Upper lobe of left lung (tissue), 6 donors: ENCODE measurements around the gene RNF19B. TPM values are rescaled to one million over a fixed set of nuclear protein-coding genes. Genes with fewer than 3 reads are reported as not detected.
A peak's percentile ranks its signal among the peaks of the same experiment; 100 is the strongest.

Experiments
- ATAC-seq, 2 donors: fragments of 200-7000 bp; cut with Tn5 transposase; one replicate each; pipeline ENCODE4 v1.9.1; 2022; ENCODE audit warnings: mild to moderate bottlenecking in 2 of 2, moderate library complexity in 2 of 2; ENCODE audit not compliant: low FRiP score in 2 of 2
- DNase-seq, 2 donors: peaks; one replicate each; pipeline ENCODE4 v3.0.0-alpha.2; 2019 to 2020
- H3K27ac ChIP-seq, 4 donors: fragments of 200-600 bp; sonication (generic); one replicate each; pipeline ENCODE4 v1.5.1; 2016 to 2019
- H3K27me3 ChIP-seq, 4 donors: fragments of 200-600 bp; sonication (generic); one replicate each; pipeline ENCODE4 v1.5.1; 2017 to 2019
- H3K36me3 ChIP-seq, 4 donors: fragments of 200-600 bp; sonication (generic); one replicate each; pipeline ENCODE4 v1.5.1; 2016 to 2019
- H3K4me1 ChIP-seq, 4 donors: fragments of 200-600 bp; sonication (generic); one replicate each; pipeline ENCODE4 v1.5.1; 2018 to 2019
- H3K4me3 ChIP-seq, 4 donors: fragments of 200-600 bp; sonication (generic); one replicate each; pipeline ENCODE4 v1.5.1; 2017 to 2019; ENCODE audit warnings: mild to moderate bottlenecking in 2 of 4, moderate library complexity in 1 of 4
- H3K9me3 ChIP-seq, 4 donors: fragments of 200-600 bp; sonication (generic); one replicate each; pipeline ENCODE4 v1.5.1; 2018 to 2019
- CTCF ChIP-seq, 6 experiments: fragments of 450-650 bp in 4 of 6; fragments of 200-600 bp in 2 of 6; sonication (generic) in 2 of 6; IDR thresholded peaks; one replicate each; pipeline ENCODE4 v1.5.1; 2016 to 2019; ENCODE audit warnings: antibody characterized with exemption in 6 of 6
- EP300 ChIP-seq, 4 donors: sonication (generic); formaldehyde crosslinking; IDR thresholded peaks; one replicate each; pipeline ENCODE4 v1.5.1; 2017; ENCODE audit warnings: antibody characterized with exemption in 4 of 4, control low read depth in 2 of 4
- POLR2A ChIP-seq, 4 donors: fragments of 450-650 bp; IDR thresholded peaks; one replicate each; pipeline ENCODE4 v1.5.1; 2016 to 2017; ENCODE audit warnings: antibody characterized with exemption in 4 of 4, mild to moderate bottlenecking in 2 of 4
- POLR2AphosphoS5 ChIP-seq, 2 donors: sonication (generic); formaldehyde crosslinking; IDR thresholded peaks; one replicate each; pipeline ENCODE4 v1.5.1; 2017; ENCODE audit warnings: antibody characterized with exemption in 2 of 2
- WGBS, 2 donors: methylation state at CpG; one replicate each; pipeline ENCODE4 v1.1.5; 2017 to 2018; 5-methylcytosine and 5-hydroxymethylcytosine counted together
- total RNA-seq, 6 donors: library from RNA; depleted of rRNA in 4 of 6; stranded (reverse); fragments of >200 nt in 4 of 6; gene quantifications; one replicate each; pipeline versions ENCODE4 v1.1.0 to v1.2.1, GENCODE V29; 2016 to 2021
- donor health status: DM: no; HTN: no; CAD: no; lungs with moderate emphysema.
- donor health status: DM: no; HTN: yes; CAD: no; lungs with severe emphysema.

RNF19B gene
- total RNA-seq, 6 donors from 2014 or later, result 28.7 to 44.5 (median 37.4) TPM

DNA sequence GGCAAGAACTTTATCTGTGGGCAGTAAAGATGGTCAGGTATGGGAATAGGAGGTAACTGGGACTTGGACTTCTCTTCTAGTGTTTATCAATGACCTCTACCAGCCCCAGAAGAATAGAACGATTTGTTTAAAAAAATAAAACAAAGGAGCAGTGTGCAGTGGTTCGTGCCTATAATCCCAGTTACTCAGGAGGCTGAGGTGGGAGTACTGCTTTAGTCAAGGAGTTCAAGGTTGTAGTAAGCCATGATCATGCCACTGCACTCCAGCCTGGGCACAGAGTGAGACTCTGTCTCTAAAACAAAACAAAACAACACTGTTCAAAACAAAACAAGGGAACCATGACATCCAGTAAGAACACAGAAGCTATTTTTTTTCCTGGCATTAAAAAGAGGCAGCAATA lies 4.3 kb downstream of the RNF19B start:
- ATAC-seq (no peak), DNase-seq (no peak)
- 49 to 58% methylated on average over 2 of the region's 2 CpGs for WGBS, 2 donors
- Histone ChIP-seq H3K36me3 (no peaks in the 10 kb centered on the region), H3K9me3 (peaks cover 0 to 3% (median 0%) of the 10 kb centered on the region in 4 donors), H3K27ac (peak overlapping the region in 2 of 4 donors; percentile 7 to 15), H3K4me1 (peaks cover 22 to 48% (median 27%) of the 10 kb centered on the region in 4 donors), H3K27me3 (no peaks in the 10 kb centered on the region), H3K4me3 (no peak overlapping the region)
- TF ChIP-seq POLR2A (IDR thresholded peaks at IDR 0.05), result no peak
- TF ChIP-seq POLR2AphosphoS5 (IDR thresholded peaks at IDR 0.05), result no peak
- TF ChIP-seq CTCF (IDR thresholded peaks at IDR 0.05), result no peak
- no peak for TF ChIP-seq EP300 (IDR thresholded peaks at IDR 0.05)

- TF ChIP-seq EP300 (IDR thresholded peaks at IDR 0.05), result no peak
- TF ChIP-seq POLR2AphosphoS5 (IDR thresholded peaks at IDR 0.05), result no peak
- TF ChIP-seq CTCF (IDR thresholded peaks at IDR 0.05), result no peak
- no peak for TF ChIP-seq POLR2A (IDR thresholded peaks at IDR 0.05)
- Histone ChIP-seq H3K36me3 (no peaks in the 10 kb centered on the region), H3K9me3 (no peaks in the 10 kb centered on the region), H3K27ac (no peak overlapping the region), H3K27me3 (no peaks in the 10 kb centered on the region), H3K4me1 (peaks cover 22 to 44% (median 27%) of the 10 kb centered on the region in 4 donors), H3K4me3 (no peak overlapping the region)
- whole genome bisulfite sequencing, 2 donors, result 86 to 93% methylated on average over 1 of the region's 1 CpG
- ATAC-seq, result no peak
- no peak for DNase-seq
Observed at GRCh38 chr1:32958827-32959226, 5.8 kb downstream of the RNF19B start.

GRCh38 chr1:32957017-32957416 lies 7.6 kb downstream of the RNF19B start:
- no peaks in the 10 kb centered on the region for H3K27me3 ChIP-seq
- WGBS, 2 donors, result 87 to 92% methylated on average over 3 of the region's 3 CpGs
- H3K4me1 ChIP-seq, result peaks cover 11 to 40% (median 21%) of the 10 kb centered on the region in 4 donors
- no peaks in the 10 kb centered on the region for H3K9me3 ChIP-seq
- DNase-seq (no peak), ATAC-seq (no peak)
- no peaks in the 10 kb centered on the region for H3K36me3 ChIP-seq
- no peak overlapping the region for H3K27ac ChIP-seq
- TF ChIP-seq CTCF (IDR thresholded peaks at IDR 0.05), result no peak
- no peak for TF ChIP-seq EP300 (IDR thresholded peaks at IDR 0.05)
- no peak for TF ChIP-seq POLR2A (IDR thresholded peaks at IDR 0.05)
- no peak for TF ChIP-seq POLR2AphosphoS5 (IDR thresholded peaks at IDR 0.05)
- no peak overlapping the region for H3K4me3 ChIP-seq

- ATAC-seq, result no peak
- peaks cover 0 to 34% (median 8%) of the 10 kb centered on the region in 4 donors for H3K4me1 ChIP-seq
- no peaks in the 10 kb centered on the region for H3K9me3 ChIP-seq
- DNase-seq, result no peak
- no peak overlapping the region for H3K4me3 ChIP-seq
- peak overlapping the region in 1 of 4 donors; percentile 32 for H3K27ac ChIP-seq
- TF ChIP-seq POLR2A (IDR thresholded peaks at IDR 0.05) (no peak), POLR2AphosphoS5 (IDR thresholded peaks at IDR 0.05) (no peak), EP300 (IDR thresholded peaks at IDR 0.05) (no peak)
- H3K36me3 ChIP-seq, result no peaks in the 10 kb centered on the region
- no peaks in the 10 kb centered on the region for H3K27me3 ChIP-seq
- 99 to 100% methylated on average over 3 to 6 of the region's 6 CpGs for WGBS, 2 donors
Observed at GRCh38 chr1:32954168-32954567, 10.4 kb downstream of the RNF19B start.

DNA sequence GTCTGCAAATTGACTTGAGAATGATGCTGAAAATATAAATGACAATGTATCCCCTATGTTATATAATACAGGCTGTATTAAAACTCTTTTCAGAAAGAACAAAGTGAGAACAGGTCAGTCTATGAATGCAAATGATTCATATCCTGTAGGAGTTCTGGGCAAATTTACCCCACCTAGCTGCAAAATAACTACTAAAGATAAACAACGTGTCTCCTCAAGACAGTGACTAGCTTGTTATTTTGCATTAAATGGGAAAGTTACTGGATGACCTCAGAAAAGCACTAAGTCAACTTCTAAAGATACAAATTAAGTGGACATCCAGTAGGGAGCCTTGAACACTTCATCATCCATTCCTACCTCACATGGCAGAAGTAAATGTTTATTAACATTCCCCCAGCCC lies 11.1 kb downstream of the RNF19B start:
- DNase-seq (no peak), ATAC-seq (no peak)
- H3K27me3 ChIP-seq, result no peaks in the 10 kb centered on the region
- H3K4me1 ChIP-seq, result peaks cover 0 to 37% (median 14%) of the 10 kb centered on the region in 4 donors
- 38 to 45% methylated on average over 1 of the region's 1 CpG for WGBS, 2 donors
- no peak for TF ChIP-seq EP300 (IDR thresholded peaks at IDR 0.05)
- no peak for TF ChIP-seq CTCF (IDR thresholded peaks at IDR 0.05)
- no peak for TF ChIP-seq POLR2A (IDR thresholded peaks at IDR 0.05)
- H3K27ac ChIP-seq, result peak overlapping the region in 1 of 4 donors; percentile 32
- no peaks in the 10 kb centered on the region for H3K36me3 ChIP-seq
- no peaks in the 10 kb centered on the region for H3K9me3 ChIP-seq
- no peak overlapping the region for H3K4me3 ChIP-seq
